Measurements from ENCODE around the gene VEPH1. TPM values are rescaled to one million over a fixed set of nuclear protein-coding genes. Genes with fewer than 3 reads are reported as not detected.

Gene VEPH1
- total RNA-seq, 6 experiments from 2014 or later, result 0.51 to 1.4 (median 0.93) TPM

DNA sequence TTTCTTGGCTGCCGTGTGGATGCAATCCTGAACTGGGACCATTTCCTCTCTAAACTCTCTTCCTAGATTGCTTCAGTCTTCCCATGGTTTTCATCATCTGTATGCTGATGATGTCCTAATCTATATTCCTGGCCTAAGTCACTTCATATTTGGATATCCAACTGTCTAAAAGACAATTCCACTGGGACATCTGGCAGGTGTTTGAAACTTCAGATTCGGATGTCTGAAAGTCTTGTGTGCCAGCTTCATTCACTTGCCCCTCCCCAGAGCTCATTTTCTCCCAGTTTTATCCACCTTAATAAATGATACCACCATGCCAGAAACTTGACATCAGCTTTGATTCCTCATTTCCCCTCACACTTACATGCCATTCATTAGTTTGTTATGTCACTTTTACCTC lies 201.5 kb downstream of the VEPH1 start:
- H3K36me3 ChIP-seq, result no peaks in the 10 kb centered on the region
- intact Hi-C loops (cut with DNase I), result no loop called here
- TF ChIP-seq, protein P1, sequence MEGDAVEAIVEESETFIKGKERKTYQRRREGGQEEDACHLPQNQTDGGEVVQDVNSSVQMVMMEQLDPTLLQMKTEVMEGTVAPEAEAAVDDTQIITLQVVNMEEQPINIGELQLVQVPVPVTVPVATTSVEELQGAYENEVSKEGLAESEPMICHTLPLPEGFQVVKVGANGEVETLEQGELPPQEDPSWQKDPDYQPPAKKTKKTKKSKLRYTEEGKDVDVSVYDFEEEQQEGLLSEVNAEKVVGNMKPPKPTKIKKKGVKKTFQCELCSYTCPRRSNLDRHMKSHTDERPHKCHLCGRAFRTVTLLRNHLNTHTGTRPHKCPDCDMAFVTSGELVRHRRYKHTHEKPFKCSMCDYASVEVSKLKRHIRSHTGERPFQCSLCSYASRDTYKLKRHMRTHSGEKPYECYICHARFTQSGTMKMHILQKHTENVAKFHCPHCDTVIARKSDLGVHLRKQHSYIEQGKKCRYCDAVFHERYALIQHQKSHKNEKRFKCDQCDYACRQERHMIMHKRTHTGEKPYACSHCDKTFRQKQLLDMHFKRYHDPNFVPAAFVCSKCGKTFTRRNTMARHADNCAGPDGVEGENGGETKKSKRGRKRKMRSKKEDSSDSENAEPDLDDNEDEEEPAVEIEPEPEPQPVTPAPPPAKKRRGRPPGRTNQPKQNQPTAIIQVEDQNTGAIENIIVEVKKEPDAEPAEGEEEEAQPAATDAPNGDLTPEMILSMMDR (IDR thresholded peaks at IDR 0.05), result no peak
- TF ChIP-seq POLR2A (IDR thresholded peaks at IDR 0.05), result no peak
- WGBS (ENCODE audit: insufficient coverage, low coverage, low lambda C conversion rate, missing lambda C conversion rate), result 56% methylated on average over 2 of the region's 2 CpGs
- H3K4me1 ChIP-seq, result no peaks in the 10 kb centered on the region
- no peak overlapping the region for H3K27ac ChIP-seq
- H3K9me3 ChIP-seq, result no peaks in the 10 kb centered on the region
- H3K4me3 ChIP-seq, result no peak overlapping the region
- DNase-seq (no peak), ATAC-seq (no peak)
- H3K27me3 ChIP-seq, result no peaks in the 10 kb centered on the region

DNA sequence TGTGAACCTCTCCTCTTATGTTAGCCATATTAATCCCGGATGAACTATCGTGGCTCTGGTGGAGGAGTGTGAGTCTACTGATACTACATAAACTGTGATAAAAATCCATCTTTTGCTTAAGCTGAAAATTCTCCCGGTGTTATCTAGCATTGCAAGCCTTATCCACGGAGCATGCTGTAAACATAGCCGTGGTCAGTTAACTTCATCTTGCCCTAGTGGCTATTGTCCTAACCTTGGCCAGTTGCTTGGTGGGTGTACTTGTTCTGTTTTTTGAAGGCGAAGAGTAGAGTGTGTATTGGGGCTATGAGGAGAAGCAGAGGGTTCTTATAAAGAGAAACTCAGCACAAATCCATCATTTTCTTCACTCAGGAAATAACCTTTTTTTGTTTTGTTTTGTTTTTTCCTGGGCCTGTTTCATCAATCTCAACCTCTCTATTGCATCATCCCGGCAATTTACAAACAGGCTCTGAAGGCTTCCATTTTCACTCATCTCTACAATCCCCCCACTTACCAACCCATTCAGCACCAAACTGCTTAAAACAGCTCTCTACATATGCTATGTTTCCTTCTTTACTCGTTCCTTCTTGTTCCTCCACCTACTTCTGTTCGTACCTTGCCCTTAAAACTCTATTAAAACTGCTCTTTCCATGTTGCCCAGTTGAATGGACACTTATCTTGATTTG lies 202.1 kb downstream of the VEPH1 start:
- DNase-seq, result no peak
- WGBS (ENCODE audit: insufficient coverage, low coverage, low lambda C conversion rate, missing lambda C conversion rate), result 70% methylated on average over 9 of the region's 9 CpGs

DNA sequence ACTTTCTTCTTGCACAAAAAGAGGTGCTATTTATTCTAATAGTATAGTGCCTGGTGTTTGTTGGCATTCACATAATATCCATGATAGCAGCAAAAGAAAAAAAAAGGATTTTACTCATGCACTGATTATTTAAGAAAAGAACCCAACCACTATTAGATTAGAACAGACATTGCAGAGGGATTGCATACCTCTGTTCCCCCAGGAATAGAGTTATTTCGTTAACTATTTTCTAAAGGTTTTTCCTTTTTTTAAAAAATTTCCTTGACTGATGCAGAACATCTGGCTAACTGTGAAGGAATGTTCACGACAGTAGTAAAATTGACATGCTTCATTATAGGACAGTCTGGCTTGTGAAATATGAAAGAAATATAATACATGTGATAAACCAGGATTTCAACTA lies 203.1 kb downstream of the VEPH1 start:
- H3K27ac ChIP-seq, result no peak overlapping the region
- no peaks in the 10 kb centered on the region for H3K9me3 ChIP-seq
- no peaks in the 10 kb centered on the region for H3K27me3 ChIP-seq
- 60% methylated on average over 2 of the region's 2 CpGs for WGBS (ENCODE audit: insufficient coverage, low coverage, low lambda C conversion rate, missing lambda C conversion rate)
- no peak overlapping the region for H3K4me3 ChIP-seq
- ATAC-seq, result no peak
- no peak for DNase-seq
- intact Hi-C loops (cut with DNase I), result no loop called here
- no peaks in the 10 kb centered on the region for H3K36me3 ChIP-seq
- no peak for TF ChIP-seq POLR2A (IDR thresholded peaks at IDR 0.05)
- H3K4me1 ChIP-seq, result no peaks in the 10 kb centered on the region

More for the DNA sequence above, 202.1 kb downstream of the VEPH1 start:
- intact Hi-C loops (cut with DNase I), result no loop called here
- no peaks in the 10 kb centered on the region for H3K27me3 ChIP-seq
- H3K4me3 ChIP-seq, result no peak overlapping the region
- no peak overlapping the region for H3K27ac ChIP-seq
- H3K36me3 ChIP-seq, result no peaks in the 10 kb centered on the region
- H3K4me1 ChIP-seq, result no peaks in the 10 kb centered on the region
- no peak for TF ChIP-seq POLR2A (IDR thresholded peaks at IDR 0.05)
- TF ChIP-seq, protein P1 (IDR thresholded peaks at IDR 0.05), result no peak
- no peak for ATAC-seq
- no peaks in the 10 kb centered on the region for H3K9me3 ChIP-seq

DNA sequence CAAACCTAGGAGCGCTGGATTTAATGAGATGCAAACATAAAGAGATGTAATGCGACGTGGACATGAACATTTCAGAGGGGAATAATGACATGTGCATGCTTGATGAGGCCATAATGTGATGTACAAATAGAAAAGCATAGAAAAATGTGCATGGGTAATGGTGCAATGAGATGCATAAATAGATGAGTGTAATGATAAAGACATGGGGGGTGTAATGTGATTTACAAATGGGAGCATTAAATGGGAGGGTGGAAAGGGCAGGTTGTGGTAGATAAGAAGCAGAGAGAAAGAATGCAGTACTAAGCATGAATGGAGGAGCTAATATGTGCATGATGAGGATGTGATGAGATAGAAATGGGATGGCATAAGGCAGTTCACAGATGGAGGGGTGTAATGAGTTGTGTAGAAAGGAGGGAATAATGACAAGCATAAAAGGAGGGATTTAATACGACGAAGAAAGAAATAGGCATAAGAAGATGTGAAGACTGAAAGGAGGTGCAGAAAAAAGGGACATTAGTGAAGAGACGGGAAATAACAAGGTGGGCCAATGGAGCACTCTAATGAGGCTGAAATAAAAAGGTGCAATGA lies 205.8 kb downstream of the VEPH1 start:
- Histone ChIP-seq H3K27ac (no peak overlapping the region), H3K36me3 (no peaks in the 10 kb centered on the region), H3K4me1 (no peaks in the 10 kb centered on the region), H3K9me3 (no peaks in the 10 kb centered on the region), H3K27me3 (no peaks in the 10 kb centered on the region), H3K4me3 (no peak overlapping the region)
- ATAC-seq (no peak), DNase-seq (no peak)
- TF ChIP-seq, protein P1 (IDR thresholded peaks at IDR 0.05), result no peak
- TF ChIP-seq POLR2A (IDR thresholded peaks at IDR 0.05), result no peak
- WGBS (ENCODE audit: insufficient coverage, low coverage, low lambda C conversion rate, missing lambda C conversion rate), result 70% methylated on average over 5 of the region's 6 CpGs
- intact Hi-C loops (cut with DNase I), result no loop called here

DNA sequence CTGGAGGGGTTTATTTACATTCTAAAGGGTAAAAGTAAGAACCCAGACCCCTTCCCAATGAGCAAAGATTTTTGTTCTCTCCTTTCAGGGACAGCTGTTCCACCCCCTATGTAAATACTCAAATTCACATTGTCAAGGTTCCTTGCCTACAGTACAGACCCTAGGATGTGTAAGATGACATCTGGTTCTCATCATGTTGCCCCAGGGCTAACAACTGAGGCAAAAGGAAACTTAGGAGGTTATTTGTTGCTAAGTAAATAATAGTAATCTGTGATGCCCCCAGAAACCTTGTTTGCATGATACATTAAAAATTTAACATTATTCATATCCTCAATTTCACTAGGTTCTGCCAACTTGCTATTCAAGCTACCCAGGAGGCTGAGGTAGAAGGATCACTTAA lies 208.3 kb downstream of the VEPH1 start:
- TF ChIP-seq, protein P1 (IDR thresholded peaks at IDR 0.05), result no peak
- TF ChIP-seq POLR2A (IDR thresholded peaks at IDR 0.05), result no peak
- H3K27ac ChIP-seq, result no peak overlapping the region
- H3K4me1 ChIP-seq, result no peaks in the 10 kb centered on the region
- intact Hi-C loops (cut with DNase I), result no loop called here
- no peaks in the 10 kb centered on the region for H3K36me3 ChIP-seq
- no peak overlapping the region for H3K4me3 ChIP-seq
- ATAC-seq (no peak), DNase-seq (no peak)
- H3K27me3 ChIP-seq, result no peaks in the 10 kb centered on the region
- no peaks in the 10 kb centered on the region for H3K9me3 ChIP-seq
